OCI-LY7 (cell line): Measurements from ENCODE around the gene TRHDE. TPM values are rescaled to one million over a fixed set of nuclear protein-coding genes. Genes with fewer than 3 reads are reported as not detected.

Experiments
- BruUV-seq: library from RNA; stranded (reverse); fragments of 400-500 nt; replicated peaks from 2 replicates; lab custom pipeline; 2021; lab: Mats Ljungman, UMichigan
- CTCF ChIA-PET: fragments of 300-600 bp; sonication (Branson Sonifier 250); formaldehyde crosslinking; loops from one replicate; lab custom pipeline; 2022; ENCODE audit warnings: antibody characterized with exemption; ENCODE audit not compliant: unreplicated experiment; lab: Charles Lee
- POLR2A ChIA-PET: fragments of 300-600 bp; sonication (Branson Sonifier 250); formaldehyde crosslinking; loops from one replicate; lab custom pipeline; 2022; ENCODE audit warnings: antibody characterized with exemption; lab: Charles Lee
- DNase-seq: peaks from one replicate; pipeline ENCODE4 v3.0.0-alpha.2; 2015; ENCODE audit warnings: low spot score
- H2AFZ ChIP-seq: fragments of 200-600 bp; sonication (generic), shearing (Covaris generic); 2 replicates; pipeline ENCODE4 v1.6.1; 2014; ENCODE audit warnings: mild to moderate bottlenecking, antibody characterized with exemption, low read length, moderate library complexity
- H3K27ac ChIP-seq: fragments of 200-600 bp; sonication (generic); 2 replicates; pipeline ENCODE4 v1.5.1; 2014; ENCODE audit warnings: mixed run types, low read depth, mild to moderate bottlenecking, moderate library complexity, low read length, inconsistent platforms; ENCODE audit not compliant: poor library complexity, severe bottlenecking
- H3K36me3 ChIP-seq: fragments of 200-600 bp; sonication (generic); 2 replicates; pipeline ENCODE4 v1.6.1; 2014; ENCODE audit warnings: mild to moderate bottlenecking, antibody characterized with exemption, low read length, moderate library complexity, mixed read lengths; ENCODE audit not compliant: insufficient read depth
- H3K4me1 ChIP-seq: fragments of 200-600 bp; sonication (generic); 2 replicates; pipeline ENCODE4 v1.5.1; 2014; ENCODE audit warnings: mild to moderate bottlenecking, low read length; ENCODE audit not compliant: insufficient read depth, poor library complexity, severe bottlenecking
- H3K4me2 ChIP-seq: fragments of 200-600 bp; sonication (generic); 2 replicates; pipeline ENCODE4 v1.6.1; 2014; ENCODE audit warnings: mild to moderate bottlenecking, low read length
- H3K4me3 ChIP-seq: fragments of 200-600 bp; sonication (generic); 2 replicates; pipeline ENCODE4 v1.5.1; 2014; ENCODE audit warnings: mild to moderate bottlenecking, low read depth, low read length; ENCODE audit not compliant: poor library complexity, severe bottlenecking
- H3K79me2 ChIP-seq: fragments of 200-600 bp; sonication (generic); 2 replicates; pipeline ENCODE4 v1.6.1; 2016; ENCODE audit warnings: low read depth, mild to moderate bottlenecking, low read length, moderate library complexity, mixed read lengths; ENCODE audit not compliant: insufficient read depth
- H3K9me2 ChIP-seq: fragments of 200-600 bp; sonication (generic); 2 replicates; pipeline ENCODE4 v1.6.1; 2016; ENCODE audit warnings: mild to moderate bottlenecking, low read length, mixed read lengths; ENCODE audit not compliant: insufficient read depth
- H3K9me3 ChIP-seq: fragments of 200-600 bp; sonication (generic); 2 replicates; pipeline ENCODE4 v1.6.1; 2014; ENCODE audit warnings: mild to moderate bottlenecking, mixed run types, low read length, mixed read lengths
- H4K20me1 ChIP-seq: fragments of 200-600 bp; sonication (generic); 2 replicates; pipeline ENCODE4 v1.6.1; 2014; ENCODE audit warnings: mild to moderate bottlenecking, antibody characterized with exemption, low read length, moderate library complexity, mixed read lengths; ENCODE audit not compliant: insufficient read depth
- CTCF ChIP-seq: fragments of 200-600 bp; sonication (generic); conservative IDR thresholded peaks from 2 replicates; pipeline ENCODE4 v1.5.1; 2014; ENCODE audit warnings: mild to moderate bottlenecking, antibody characterized with exemption, low read length, moderate library complexity, mixed read lengths
- EZH2phosphoT487 ChIP-seq: fragments of 200-600 bp; sonication (generic); IDR thresholded peaks from 2 replicates; pipeline ENCODE4 v1.6.1; 2018; ENCODE audit warnings: low read depth, borderline replicate concordance, mild to moderate bottlenecking, mixed run types, antibody characterized with exemption, low read length, moderate library complexity, mixed read lengths
- intact Hi-C: fragments of 100-400 bp; cut with micrococcal nuclease; formaldehyde crosslinking; loops from one replicate; pipeline ENCODE4 v1.10.0; 2022; ENCODE audit not compliant: unreplicated experiment
- total RNA-seq, 2 experiments: library from RNA; depleted of rRNA in 1 of 2; stranded (reverse); fragments of >200 nt in 1 of 2; shearing (Covaris generic) in 1 of 2; gene quantifications; 2 replicates each; pipeline ENCODE4 v1.2.3, GENCODE V29; 2014 to 2022

The TRHDE gene
- total RNA-seq, 2 experiments from 2014 or later, result not detected

- POLR2A ChIA-PET, result no interaction called here
- Histone ChIP-seq H2AFZ (no peak overlapping the region), H3K4me3 (no peak overlapping the region), H3K9me3 (no peaks in the 10 kb centered on the region), H3K4me1 (no peaks in the 10 kb centered on the region), H3K9me2 (no peaks in the 10 kb centered on the region), H3K36me3 (no peaks in the 10 kb centered on the region), H3K79me2 (no peaks in the 10 kb centered on the region), H4K20me1 (no peaks in the 10 kb centered on the region), H3K27ac (no peak overlapping the region), H3K4me2 (no peak overlapping the region)
- no peak for TF ChIP-seq CTCF
- no peak for TF ChIP-seq EZH2phosphoT487
- DNase-seq, result no peak
- CTCF ChIA-PET, result no interaction called here
- intact Hi-C loops, result no loop called here
- no TSS peak for BruUV-seq
Measured at GRCh38 chr12:72717036-72717435, 444.9 kb downstream of the TRHDE start.
